ENCODE measurements around the gene ENGASE.

The ENGASE gene

GRCh38 chr17:79026376-79027273 is 48.0 kb upstream of the ENGASE start:
- no peak overlapping the region for H2AFZ ChIP-seq (ENCODE audit: low read length)
- no peaks in the 10 kb centered on the region for H4K20me1 ChIP-seq (ENCODE audit: insufficient read depth, low read length, poor library complexity, severe bottlenecking)
- no peaks in the 10 kb centered on the region for H3K9me2 ChIP-seq (replicated peaks; ENCODE audit: low read depth, low read length)
- H3K36me3 ChIP-seq (ENCODE audit: insufficient read depth, low read length) = no peaks in the 10 kb centered on the region
- no peak overlapping the region for H3K4me3 ChIP-seq (ENCODE audit: low read length, poor library complexity, severe bottlenecking)
- no peaks in the 10 kb centered on the region for H3K9me3 ChIP-seq (ENCODE audit: insufficient read depth, low read depth, low read length)
- H3F3A ChIP-seq (ENCODE audit: low read depth) = no peaks in the 10 kb centered on the region
- no peaks in the 10 kb centered on the region for H3K27me3 ChIP-seq (ENCODE audit: insufficient read depth, low read length, poor library complexity, severe bottlenecking)
- TF ChIP-seq EZH2phosphoT487 (IDR thresholded peaks at IDR 0.05; ENCODE audit: borderline replicate concordance) (no peak), CTCF (conservative IDR thresholded peaks at IDR 0.05; ENCODE audit: low read length) (no peak)
- H3K4me1 ChIP-seq (ENCODE audit: insufficient read depth, low read length, poor library complexity, severe bottlenecking) = peaks cover 8% of the 10 kb centered on the region
- H3K79me2 ChIP-seq (ENCODE audit: insufficient read depth, low read length) = no peaks in the 10 kb centered on the region
- H3K4me2 ChIP-seq (ENCODE audit: low read depth, low read length, poor library complexity, severe bottlenecking) = no peak overlapping the region
- no peak overlapping the region for H3K9ac ChIP-seq (ENCODE audit: low read depth, low read length, poor library complexity, severe bottlenecking)

- Histone ChIP-seq H3K9me3 (ENCODE audit: insufficient read depth, low read depth, low read length) (no peaks in the 10 kb centered on the region), H3K9ac (ENCODE audit: low read depth, low read length, poor library complexity, severe bottlenecking) (no peak overlapping the region), H3K79me2 (ENCODE audit: insufficient read depth, low read length) (no peaks in the 10 kb centered on the region), H3K4me3 (ENCODE audit: low read length, poor library complexity, severe bottlenecking) (no peak overlapping the region), H3K9me2 (replicated peaks; ENCODE audit: low read depth, low read length) (no peaks in the 10 kb centered on the region), H3K27me3 (ENCODE audit: insufficient read depth, low read length, poor library complexity, severe bottlenecking) (no peaks in the 10 kb centered on the region), H4K20me1 (ENCODE audit: insufficient read depth, low read length, poor library complexity, severe bottlenecking) (no peaks in the 10 kb centered on the region), H3F3A (ENCODE audit: low read depth) (no peaks in the 10 kb centered on the region), H3K36me3 (ENCODE audit: insufficient read depth, low read length) (no peaks in the 10 kb centered on the region), H3K4me2 (ENCODE audit: low read depth, low read length, poor library complexity, severe bottlenecking) (no peak overlapping the region), H2AFZ (ENCODE audit: low read length) (no peak overlapping the region), H3K4me1 (ENCODE audit: insufficient read depth, low read length, poor library complexity, severe bottlenecking) (peaks cover 8% of the 10 kb centered on the region)
- TF ChIP-seq CTCF (conservative IDR thresholded peaks at IDR 0.05; ENCODE audit: low read length) = no peak
These were observed 47.2 kb upstream of the ENGASE start for GRCh38 chr17:79027274-79027924.

GRCh38 chr17:79027925-79028491 is 46.6 kb upstream of the ENGASE start:
- Histone ChIP-seq H3K79me2 (ENCODE audit: insufficient read depth, low read length) (no peaks in the 10 kb centered on the region), H3K4me1 (ENCODE audit: insufficient read depth, low read length, poor library complexity, severe bottlenecking) (peaks cover 8% of the 10 kb centered on the region), H3K36me3 (ENCODE audit: insufficient read depth, low read length) (no peaks in the 10 kb centered on the region), H3K4me2 (ENCODE audit: low read depth, low read length, poor library complexity, severe bottlenecking) (no peak overlapping the region), H3K27me3 (ENCODE audit: insufficient read depth, low read length, poor library complexity, severe bottlenecking) (no peaks in the 10 kb centered on the region), H3K9me2 (replicated peaks; ENCODE audit: low read depth, low read length) (no peaks in the 10 kb centered on the region), H3F3A (ENCODE audit: low read depth) (no peaks in the 10 kb centered on the region), H3K9me3 (ENCODE audit: insufficient read depth, low read depth, low read length) (no peaks in the 10 kb centered on the region), H3K4me3 (ENCODE audit: low read length, poor library complexity, severe bottlenecking) (no peak overlapping the region), H4K20me1 (ENCODE audit: insufficient read depth, low read length, poor library complexity, severe bottlenecking) (no peaks in the 10 kb centered on the region), H3K9ac (ENCODE audit: low read depth, low read length, poor library complexity, severe bottlenecking) (no peak overlapping the region), H2AFZ (ENCODE audit: low read length) (no peak overlapping the region)
- no peak for TF ChIP-seq CTCF (conservative IDR thresholded peaks at IDR 0.05; ENCODE audit: low read length)
- no peak for TF ChIP-seq EZH2phosphoT487 (IDR thresholded peaks at IDR 0.05; ENCODE audit: borderline replicate concordance)
